ENCODE results near the gene SAMD7. TPM values are rescaled to one million over a fixed set of nuclear protein-coding genes. Genes with fewer than 3 reads are reported as not detected.
A peak's percentile ranks its signal among the peaks of the same experiment; 100 is the strongest.

The SAMD7 gene
- total RNA-seq, 2 experiments from 2014 or later = 0.93 to 1.1 TPM

- H3K27ac ChIP-seq (ENCODE audit: low read depth, low read length, poor library complexity, severe bottlenecking) = peak overlapping the region; percentile 80
- POLR2A ChIA-PET = interaction anchor here (0.5 to 24.3 kb wide), 19 partner anchors 10 to 255 kb away, joined by 3 to 559 read pairs (median 4); partner anchors contain the start of gene SEC62
These were observed 37.4 kb downstream of the SAMD7 start for GRCh38 chr3:169948559-169949448.

GRCh38 chr3:169952045-169952444, 40.7 kb downstream of the SAMD7 start:
- BruUV-seq (replicated peaks) = no TSS peak
- Histone ChIP-seq H3K27ac (ENCODE audit: low read depth, low read length, poor library complexity, severe bottlenecking) (no peak overlapping the region), H2AFZ (ENCODE audit: low read length) (no peak overlapping the region), H3K9me2 (ENCODE audit: insufficient read depth, low read length) (no peaks in the 10 kb centered on the region), H3K79me2 (ENCODE audit: insufficient read depth, low read depth, low read length) (no peaks in the 10 kb centered on the region), H3K36me3 (ENCODE audit: insufficient read depth, low read length) (peaks cover 30% of the 10 kb centered on the region), H3K9me3 (ENCODE audit: low read length) (peaks cover 18% of the 10 kb centered on the region; the same call in 1 of the 2 replicates), H4K20me1 (ENCODE audit: insufficient read depth, low read length) (no peaks in the 10 kb centered on the region), H3K4me3 (ENCODE audit: low read depth, low read length, poor library complexity, severe bottlenecking) (no peak overlapping the region), H3K4me1 (ENCODE audit: insufficient read depth, low read length, poor library complexity, severe bottlenecking) (peaks cover 72% of the 10 kb centered on the region), H3K4me2 (ENCODE audit: low read length) (no peak overlapping the region)
- intact Hi-C loops (cut with micrococcal nuclease; ENCODE audit: unreplicated experiment) = no loop called here
- no peak for DNase-seq (ENCODE audit: low spot score)
- TF ChIP-seq CTCF (conservative IDR thresholded peaks at IDR 0.05; ENCODE audit: low read length) (no peak), EZH2phosphoT487 (IDR thresholded peaks at IDR 0.05; ENCODE audit: borderline replicate concordance, low read depth, low read length) (no peak)
- ChIA-PET POLR2A (interaction anchor here (0.6 kb wide), 1 partner anchor 22 kb away, joined by 5 read pairs; no protein-coding TSS in a partner anchor), CTCF (ENCODE audit: unreplicated experiment) (no interaction called here)

More at GRCh38 chr3:169948559-169949448, 37.4 kb downstream of the SAMD7 start:
- intact Hi-C loops (cut with micrococcal nuclease; ENCODE audit: unreplicated experiment) = loop anchor here (10.0 kb wide), 2 partner anchors 206 to 1854 kb away; partner anchors contain the start of gene GOLIM4
- Histone ChIP-seq H3K9me2 (ENCODE audit: insufficient read depth, low read length) (no peaks in the 10 kb centered on the region), H3K4me2 (ENCODE audit: low read length) (peak overlapping the region; percentile 61), H3K9me3 (ENCODE audit: low read length) (no peaks in the 10 kb centered on the region), H3K36me3 (ENCODE audit: insufficient read depth, low read length) (peaks cover 11% of the 10 kb centered on the region; the same call in 1 of the 2 replicates), H2AFZ (ENCODE audit: low read length) (peak overlapping the region; percentile 71; the same call in 1 of the 2 replicates), H4K20me1 (ENCODE audit: insufficient read depth, low read length) (no peaks in the 10 kb centered on the region), H3K79me2 (ENCODE audit: insufficient read depth, low read depth, low read length) (peaks cover under 1% of the 10 kb centered on the region; the same call in 1 of the 2 replicates), H3K4me3 (ENCODE audit: low read depth, low read length, poor library complexity, severe bottlenecking) (peak overlapping the region; percentile 18), H3K4me1 (ENCODE audit: insufficient read depth, low read length, poor library complexity, severe bottlenecking) (peaks cover 79% of the 10 kb centered on the region)
- CTCF ChIA-PET (ENCODE audit: unreplicated experiment) = interaction anchor here (1.5 to 2.0 kb wide), 3 partner anchors 15 to 18 kb away, joined by 3 to 9 read pairs (median 5); partner anchors contain the start of gene SEC62
- DNase-seq (ENCODE audit: low spot score) = peak; percentile 61
- no TSS peak for BruUV-seq (replicated peaks)
- TF ChIP-seq EZH2phosphoT487 (IDR thresholded peaks at IDR 0.05; ENCODE audit: borderline replicate concordance, low read depth, low read length) (no peak), CTCF (conservative IDR thresholded peaks at IDR 0.05; ENCODE audit: low read length) (no peak)

All from OCI-LY7 (cell line).